HepG2 (cell line): ENCODE measurements around the gene ENPP1. TPM values are rescaled to one million over a fixed set of nuclear protein-coding genes. Genes with fewer than 3 reads are reported as not detected.

Source experiments
- HNF1B ChIP-seq: sonication (generic); formaldehyde crosslinking; IDR thresholded peaks from 2 replicates; pipeline ENCODE4 v1.5.1; 2020; ENCODE audit warnings: mild to moderate bottlenecking, moderate library complexity, missing genetic modification reagents
- JDP2 ChIP-seq: sonication (generic); formaldehyde crosslinking; IDR thresholded peaks from 2 replicates; pipeline ENCODE4 v1.8.1; 2022; ENCODE audit warnings: missing genetic modification reagents, borderline replicate concordance
- MNT ChIP-seq: fragments of 450-650 bp; IDR thresholded peaks from 2 replicates; pipeline ENCODE4 v1.6.1; 2016
- NAIF1 ChIP-seq: sonication (generic); formaldehyde crosslinking; IDR thresholded peaks from 2 replicates; pipeline ENCODE4 v1.5.0; 2020; ENCODE audit warnings: mild to moderate bottlenecking, missing genetic modification reagents, borderline replicate concordance
- POGZ ChIP-seq: sonication (generic); formaldehyde crosslinking; IDR thresholded peaks from 2 replicates; pipeline ENCODE4 v1.4.0; 2020; ENCODE audit warnings: mild to moderate bottlenecking, missing genetic modification reagents
- SIN3B ChIP-seq: fragments of 150-350 bp; IDR thresholded peaks from 2 replicates; pipeline ENCODE4 v1.6.1; 2014; ENCODE audit warnings: low read length
- SOX6 ChIP-seq, 2 experiments: fragments of 450-650 bp in 1 of 2; sonication (generic) in 1 of 2; formaldehyde crosslinking in 1 of 2; IDR thresholded peaks; 2 replicates each; pipeline versions ENCODE4 v1.4.0 to v1.6.1; 2017 to 2020; ENCODE audit warnings: antibody characterized with exemption in 1 of 2, mild to moderate bottlenecking in 1 of 2, missing genetic modification reagents in 1 of 2
- TFDP2 ChIP-seq: sonication (generic); formaldehyde crosslinking; IDR thresholded peaks from 2 replicates; pipeline ENCODE4 v1.4.0; 2020; ENCODE audit warnings: missing genetic modification reagents
- ZNF329 ChIP-seq: sonication (generic); formaldehyde crosslinking; IDR thresholded peaks from 2 replicates; pipeline ENCODE4 v1.9.0; 2021; ENCODE audit warnings: low read depth, mild to moderate bottlenecking, missing genetic modification reagents
- ZNF550 ChIP-seq: sonication (generic); formaldehyde crosslinking; IDR thresholded peaks from 2 replicates; pipeline ENCODE4 v1.4.0; 2020; ENCODE audit warnings: mild to moderate bottlenecking, missing genetic modification reagents, borderline replicate concordance
- polyA plus RNA-seq, 8 experiments: library from polyadenylated mRNA; depleted of rRNA in 3 of 8; stranded (reverse) in 7 of 8; unstranded in 1 of 8; fragments of >200 nt; fragmentation: Illumina TruSeq in 4 of 8; extraction: Trizol in 4 of 8; gene quantifications; 2 replicates each; pipeline versions ENCODE4 v1.2.1 to v1.2.3, GENCODE V29; 2011 to 2016; ENCODE audit warnings: low read depth in 4 of 8, missing spikeins in 1 of 8, mixed read lengths in 1 of 8; ENCODE audit not compliant: insufficient read depth in 1 of 8
- total RNA-seq, 5 experiments: library from RNA; depleted of rRNA; stranded (reverse); fragments of >200 nt; fragmentation: Illumina TruSeq; extraction: Trizol; gene quantifications; 2 replicates each; pipeline ENCODE4 v1.2.3, GENCODE V29; 2016; ENCODE audit warnings: low read depth in 1 of 5
- TF ChIP-seq, protein P1 (sequence below): sonication (generic); formaldehyde crosslinking; IDR thresholded peaks from 2 replicates; pipeline ENCODE4 v1.5.1; 2020; ENCODE audit warnings: mild to moderate bottlenecking, missing genetic modification reagents, moderate library complexity
- TF ChIP-seq, protein P2 (sequence below): IDR thresholded peaks from 2 replicates; pipeline ENCODE4 v1.6.1; 2018; ENCODE audit warnings: missing genetic modification reagents, mild to moderate bottlenecking, missing compliant biosample characterization
- TF ChIP-seq, protein P3 (sequence below), 2 experiments: sonication (generic) in 1 of 2; formaldehyde crosslinking in 1 of 2; IDR thresholded peaks; 2 replicates each; pipeline versions ENCODE4 v1.4.0 to v1.6.1; 2018 to 2020; ENCODE audit warnings: missing genetic modification reagents in 2 of 2, borderline replicate concordance in 1 of 2, low read depth in 1 of 2, mild to moderate bottlenecking in 1 of 2, missing biosample characterization in 1 of 2

ENPP1 gene
- total and polyA plus RNA-seq, 2 of the 13 experiments (the other 11 are each of a cell fraction or from before 2014, with no cell fraction given): 56.5 to 160 TPM

GRCh38 chr6:131937703-131938631 is 130.1 kb downstream of the ENPP1 start (continued):
- TF ChIP-seq, protein P1, sequence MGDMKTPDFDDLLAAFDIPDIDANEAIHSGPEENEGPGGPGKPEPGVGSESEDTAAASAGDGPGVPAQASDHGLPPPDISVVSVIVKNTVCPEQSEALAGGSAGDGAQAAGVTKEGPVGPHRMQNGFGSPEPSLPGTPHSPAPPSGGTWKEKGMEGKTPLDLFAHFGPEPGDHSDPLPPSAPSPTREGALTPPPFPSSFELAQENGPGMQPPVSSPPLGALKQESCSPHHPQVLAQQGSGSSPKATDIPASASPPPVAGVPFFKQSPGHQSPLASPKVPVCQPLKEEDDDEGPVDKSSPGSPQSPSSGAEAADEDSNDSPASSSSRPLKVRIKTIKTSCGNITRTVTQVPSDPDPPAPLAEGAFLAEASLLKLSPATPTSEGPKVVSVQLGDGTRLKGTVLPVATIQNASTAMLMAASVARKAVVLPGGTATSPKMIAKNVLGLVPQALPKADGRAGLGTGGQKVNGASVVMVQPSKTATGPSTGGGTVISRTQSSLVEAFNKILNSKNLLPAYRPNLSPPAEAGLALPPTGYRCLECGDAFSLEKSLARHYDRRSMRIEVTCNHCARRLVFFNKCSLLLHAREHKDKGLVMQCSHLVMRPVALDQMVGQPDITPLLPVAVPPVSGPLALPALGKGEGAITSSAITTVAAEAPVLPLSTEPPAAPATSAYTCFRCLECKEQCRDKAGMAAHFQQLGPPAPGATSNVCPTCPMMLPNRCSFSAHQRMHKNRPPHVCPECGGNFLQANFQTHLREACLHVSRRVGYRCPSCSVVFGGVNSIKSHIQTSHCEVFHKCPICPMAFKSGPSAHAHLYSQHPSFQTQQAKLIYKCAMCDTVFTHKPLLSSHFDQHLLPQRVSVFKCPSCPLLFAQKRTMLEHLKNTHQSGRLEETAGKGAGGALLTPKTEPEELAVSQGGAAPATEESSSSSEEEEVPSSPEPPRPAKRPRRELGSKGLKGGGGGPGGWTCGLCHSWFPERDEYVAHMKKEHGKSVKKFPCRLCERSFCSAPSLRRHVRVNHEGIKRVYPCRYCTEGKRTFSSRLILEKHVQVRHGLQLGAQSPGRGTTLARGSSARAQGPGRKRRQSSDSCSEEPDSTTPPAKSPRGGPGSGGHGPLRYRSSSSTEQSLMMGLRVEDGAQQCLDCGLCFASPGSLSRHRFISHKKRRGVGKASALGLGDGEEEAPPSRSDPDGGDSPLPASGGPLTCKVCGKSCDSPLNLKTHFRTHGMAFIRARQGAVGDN (CRISPR knock-in tag): no peak
- TF ChIP-seq MNT (peak; percentile 39; the same call in 1 of the 2 replicates), NAIF1 (CRISPR knock-in tag) (0 out of 2 replicates have a peak, but pooled peaks have one; percentile 36), ZNF550 (CRISPR knock-in tag) (no peak), SOX6 (IDR thresholded peaks at IDR 0.05) (no peak), SOX6 (CRISPR knock-in tag; IDR thresholded peaks at IDR 0.05) (peak; percentile 97), HNF1B (CRISPR knock-in tag) (peak; percentile 89), ZNF329 (CRISPR knock-in tag) (peak; percentile 77; the same call in 1 of the 2 replicates), JDP2 (CRISPR knock-in tag) (no peak), POGZ (CRISPR knock-in tag) (peak; percentile 99), TFDP2 (CRISPR knock-in tag) (peak; percentile 46; the same call in 1 of the 2 replicates), SIN3B (no peak)
- TF ChIP-seq, protein P2, sequence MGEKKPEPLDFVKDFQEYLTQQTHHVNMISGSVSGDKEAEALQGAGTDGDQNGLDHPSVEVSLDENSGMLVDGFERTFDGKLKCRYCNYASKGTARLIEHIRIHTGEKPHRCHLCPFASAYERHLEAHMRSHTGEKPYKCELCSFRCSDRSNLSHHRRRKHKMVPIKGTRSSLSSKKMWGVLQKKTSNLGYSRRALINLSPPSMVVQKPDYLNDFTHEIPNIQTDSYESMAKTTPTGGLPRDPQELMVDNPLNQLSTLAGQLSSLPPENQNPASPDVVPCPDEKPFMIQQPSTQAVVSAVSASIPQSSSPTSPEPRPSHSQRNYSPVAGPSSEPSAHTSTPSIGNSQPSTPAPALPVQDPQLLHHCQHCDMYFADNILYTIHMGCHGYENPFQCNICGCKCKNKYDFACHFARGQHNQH: peak; percentile 96
- TF ChIP-seq, protein P3, sequence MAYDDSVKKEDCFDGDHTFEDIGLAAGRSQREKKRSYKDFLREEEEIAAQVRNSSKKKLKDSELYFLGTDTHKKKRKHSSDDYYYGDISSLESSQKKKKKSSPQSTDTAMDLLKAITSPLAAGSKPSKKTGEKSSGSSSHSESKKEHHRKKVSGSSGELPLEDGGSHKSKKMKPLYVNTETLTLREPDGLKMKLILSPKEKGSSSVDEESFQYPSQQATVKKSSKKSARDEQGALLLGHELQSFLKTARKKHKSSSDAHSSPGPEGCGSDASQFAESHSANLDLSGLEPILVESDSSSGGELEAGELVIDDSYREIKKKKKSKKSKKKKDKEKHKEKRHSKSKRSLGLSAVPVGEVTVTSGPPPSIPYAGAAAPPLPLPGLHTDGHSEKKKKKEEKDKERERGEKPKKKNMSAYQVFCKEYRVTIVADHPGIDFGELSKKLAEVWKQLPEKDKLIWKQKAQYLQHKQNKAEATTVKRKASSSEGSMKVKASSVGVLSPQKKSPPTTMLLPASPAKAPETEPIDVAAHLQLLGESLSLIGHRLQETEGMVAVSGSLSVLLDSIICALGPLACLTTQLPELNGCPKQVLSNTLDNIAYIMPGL (CRISPR knock-in tag; IDR thresholded peaks at IDR 0.05; ENCODE audit: borderline replicate concordance in 1 of 2, low read depth in 1 of 2): peak in 1 of 2 experiments; percentile 64; a peak in 2 of 4 replicates
